Upper lobe of left lung (tissue), 6 donors: ENCODE data around the gene ZNF285. TPM values are rescaled to one million over a fixed set of nuclear protein-coding genes. Genes with fewer than 3 reads are reported as not detected.

Experiments used
- ATAC-seq, 2 donors: fragments of 200-7000 bp; cut with Tn5 transposase; one replicate each; pipeline ENCODE4 v1.9.1; 2022; ENCODE audit warnings: mild to moderate bottlenecking in 2 of 2, moderate library complexity in 2 of 2; ENCODE audit not compliant: low FRiP score in 2 of 2
- DNase-seq, 2 donors: peaks; one replicate each; pipeline ENCODE4 v3.0.0-alpha.2; 2019 to 2020
- H3K27ac ChIP-seq, 4 donors: fragments of 200-600 bp; sonication (generic); one replicate each; pipeline ENCODE4 v1.5.1; 2016 to 2019
- H3K27me3 ChIP-seq, 4 donors: fragments of 200-600 bp; sonication (generic); one replicate each; pipeline ENCODE4 v1.5.1; 2017 to 2019
- H3K36me3 ChIP-seq, 4 donors: fragments of 200-600 bp; sonication (generic); one replicate each; pipeline ENCODE4 v1.5.1; 2016 to 2019
- H3K4me1 ChIP-seq, 4 donors: fragments of 200-600 bp; sonication (generic); one replicate each; pipeline ENCODE4 v1.5.1; 2018 to 2019
- H3K4me3 ChIP-seq, 4 donors: fragments of 200-600 bp; sonication (generic); one replicate each; pipeline ENCODE4 v1.5.1; 2017 to 2019; ENCODE audit warnings: mild to moderate bottlenecking in 2 of 4, moderate library complexity in 1 of 4
- H3K9me3 ChIP-seq, 4 donors: fragments of 200-600 bp; sonication (generic); one replicate each; pipeline ENCODE4 v1.5.1; 2018 to 2019
- CTCF ChIP-seq, 6 experiments: fragments of 450-650 bp in 4 of 6; fragments of 200-600 bp in 2 of 6; sonication (generic) in 2 of 6; IDR thresholded peaks; one replicate each; pipeline ENCODE4 v1.5.1; 2016 to 2019; ENCODE audit warnings: antibody characterized with exemption in 6 of 6
- EP300 ChIP-seq, 4 donors: sonication (generic); formaldehyde crosslinking; IDR thresholded peaks; one replicate each; pipeline ENCODE4 v1.5.1; 2017; ENCODE audit warnings: antibody characterized with exemption in 4 of 4, control low read depth in 2 of 4
- POLR2A ChIP-seq, 4 donors: fragments of 450-650 bp; IDR thresholded peaks; one replicate each; pipeline ENCODE4 v1.5.1; 2016 to 2017; ENCODE audit warnings: antibody characterized with exemption in 4 of 4, mild to moderate bottlenecking in 2 of 4
- POLR2AphosphoS5 ChIP-seq, 2 donors: sonication (generic); formaldehyde crosslinking; IDR thresholded peaks; one replicate each; pipeline ENCODE4 v1.5.1; 2017; ENCODE audit warnings: antibody characterized with exemption in 2 of 2
- WGBS, 2 donors: methylation state at CpG; one replicate each; pipeline ENCODE4 v1.1.5; 2017 to 2018; 5-methylcytosine and 5-hydroxymethylcytosine counted together
- total RNA-seq, 6 donors: library from RNA; depleted of rRNA in 4 of 6; stranded (reverse); fragments of >200 nt in 4 of 6; gene quantifications; one replicate each; pipeline versions ENCODE4 v1.1.0 to v1.2.1, GENCODE V29; 2016 to 2021
- donor health status: DM: no; HTN: no; CAD: no; lungs with moderate emphysema.
- donor health status: DM: no; HTN: yes; CAD: no; lungs with severe emphysema.

ZNF285 gene
- total RNA-seq, 6 donors from 2014 or later: 0.61 to 3.8 (median 1.3) TPM; not detected in 1

- Histone ChIP-seq H3K27me3 (no peaks in the 10 kb centered on the region), H3K9me3 (peaks cover 8 to 18% (median 11%) of the 10 kb centered on the region in 4 donors), H3K27ac (peak within 1 kb of the TSS; percentile 30 to 74 (median 70)), H3K36me3 (no peaks in the 10 kb centered on the region), H3K4me1 (peaks cover 0 to 16% (median 8%) of the 10 kb centered on the region in 4 donors), H3K4me3 (peak within 1 kb of the TSS; percentile 49 to 75 (median 58))
- DNase-seq (peak; percentile 79 to 94), ATAC-seq (peak; percentile 99 to 100)
- TF ChIP-seq POLR2A (IDR thresholded peaks at IDR 0.05) (peak in 1 of 4 donors; percentile 37), EP300 (IDR thresholded peaks at IDR 0.05) (no peak), POLR2AphosphoS5 (IDR thresholded peaks at IDR 0.05) (peak; percentile 66 to 81)
- 5 to 6% methylated on average over 29 to 38 of the region's 38 CpGs for WGBS, 2 donors
These were observed 44.9 kb downstream of the ZNF285 start, which contains the start of gene ZNF112 for GRCh38 chr19:44356383-44357111. Gene ZNF112, minus strand, starts transcription at chr19:44356680. Its CDS starts 16,141 bp downstream, at chr19:44340539.

- 85 to 88% methylated on average over 4 of the region's 4 CpGs for whole genome bisulfite sequencing, 2 donors
- Histone ChIP-seq H3K27ac (no peak overlapping the region), H3K36me3 (peaks cover 0 to 5% (median 3%) of the 10 kb centered on the region in 4 donors), H3K9me3 (peaks cover 33 to 90% (median 66%) of the 10 kb centered on the region in 4 donors), H3K27me3 (no peaks in the 10 kb centered on the region), H3K4me1 (no peaks in the 10 kb centered on the region), H3K4me3 (no peak overlapping the region)
- DNase-seq (no peak), ATAC-seq (no peak)
- no peak for TF ChIP-seq CTCF (IDR thresholded peaks at IDR 0.05)
- TF ChIP-seq POLR2A (IDR thresholded peaks at IDR 0.05): no peak
- TF ChIP-seq EP300 (IDR thresholded peaks at IDR 0.05): no peak
- TF ChIP-seq POLR2AphosphoS5 (IDR thresholded peaks at IDR 0.05): no peak
These were observed 54.9 kb downstream of the ZNF285 start for GRCh38 chr19:44346556-44346955.

GRCh38 chr19:44345959-44346358 is 55.4 kb downstream of the ZNF285 start:
- DNase-seq: no peak
- 88 to 94% methylated on average over 4 of the region's 4 CpGs for WGBS, 2 donors
- Histone ChIP-seq H3K27ac (no peak overlapping the region), H3K36me3 (peaks cover 0 to 5% (median 3%) of the 10 kb centered on the region in 4 donors), H3K4me3 (no peak overlapping the region), H3K27me3 (no peaks in the 10 kb centered on the region), H3K9me3 (peaks cover 34 to 87% (median 65%) of the 10 kb centered on the region in 4 donors), H3K4me1 (no peaks in the 10 kb centered on the region)
- TF ChIP-seq CTCF (IDR thresholded peaks at IDR 0.05): no peak
- no peak for TF ChIP-seq POLR2A (IDR thresholded peaks at IDR 0.05)
- no peak for TF ChIP-seq POLR2AphosphoS5 (IDR thresholded peaks at IDR 0.05)
- no peak for TF ChIP-seq EP300 (IDR thresholded peaks at IDR 0.05)
- no peak for ATAC-seq

GRCh38 chr19:44344255-44344654 is 57.2 kb downstream of the ZNF285 start:
- WGBS, 2 donors: 31 to 43% methylated on average over 1 of the region's 1 CpG

More at GRCh38 chr19:44344255-44344654, 57.2 kb downstream of the ZNF285 start:
- H3K4me1 ChIP-seq: no peaks in the 10 kb centered on the region
- ATAC-seq (no peak), DNase-seq (no peak)
- H3K4me3 ChIP-seq: no peak overlapping the region
- TF ChIP-seq CTCF (IDR thresholded peaks at IDR 0.05) (no peak), POLR2A (IDR thresholded peaks at IDR 0.05) (no peak), EP300 (IDR thresholded peaks at IDR 0.05) (no peak), POLR2AphosphoS5 (IDR thresholded peaks at IDR 0.05) (no peak)
- H3K27me3 ChIP-seq: no peaks in the 10 kb centered on the region
- peaks cover 30 to 88% (median 65%) of the 10 kb centered on the region in 4 donors for H3K9me3 ChIP-seq
- H3K36me3 ChIP-seq: peaks cover 0 to 17% (median 15%) of the 10 kb centered on the region in 4 donors
- H3K27ac ChIP-seq: no peak overlapping the region
